Endothelial cell of umbilical vein (primary cell): ENCODE results near the gene SKI. TPM values are rescaled to one million over a fixed set of nuclear protein-coding genes. Genes with fewer than 3 reads are reported as not detected.

Experiments used
- BruUV-seq: library from RNA; stranded (reverse); fragments of 400-500 nt; replicated peaks from 2 replicates; lab custom pipeline; 2021; lab: Mats Ljungman, UMichigan
- CTCF ChIA-PET: fragments of 300-600, 350-600 bp; sonication (Branson Sonifier 250); formaldehyde crosslinking; loops from one replicate; lab custom pipeline; 2021; ENCODE audit warnings: antibody characterized with exemption, inconsistent platforms; lab: Charles Lee
- POLR2A ChIA-PET: fragments of 300-600, 350-600 bp; sonication (Branson Sonifier 250); formaldehyde crosslinking; loops from one replicate; lab custom pipeline; 2021; ENCODE audit warnings: antibody characterized with exemption, inconsistent platforms; lab: Charles Lee
- DNase-seq: peaks from one replicate; pipeline ENCODE4 v3.0.0-alpha.2; 2011; ENCODE audit warnings: low read depth, low spot score
- FAIRE-seq: peaks from 2 replicates; lab custom pipeline; 2011; peaks lifted over from hg19 to GRCh38; lab: Jason Lieb, UNC
- H2AFZ ChIP-seq: 2 replicates; pipeline ENCODE4 v1.6.0; 2012; ENCODE audit warnings: low read depth, low read length, control low read depth, inconsistent platforms
- H3K27ac ChIP-seq: 2 replicates; pipeline ENCODE4 v1.5.1; 2011; ENCODE audit warnings: low read depth, mild to moderate bottlenecking, control low read depth, low read length, moderate library complexity; ENCODE audit not compliant: insufficient read depth
- H3K27me3 ChIP-seq, 2 experiments: 2 replicates each; pipeline versions ENCODE4 v1.6.0 to v1.6.1; 2011; ENCODE audit warnings: low read length in 2 of 2, mixed read lengths in 1 of 2; ENCODE audit not compliant: control insufficient read depth in 2 of 2, insufficient read depth in 2 of 2
- H3K36me3 ChIP-seq, 2 experiments: 2 replicates in 1 of 2; 3 replicates in 1 of 2; pipeline ENCODE4 v1.5.1; 2011; ENCODE audit warnings: low read length in 2 of 2, mild to moderate bottlenecking in 1 of 2, moderate library complexity in 1 of 2; ENCODE audit not compliant: control insufficient read depth in 2 of 2, insufficient read depth in 2 of 2; ENCODE audit errors: extremely low read depth in 1 of 2
- H3K4me1 ChIP-seq: 3 replicates; pipeline ENCODE4 v1.5.1; 2011; ENCODE audit warnings: mild to moderate bottlenecking, low read length; ENCODE audit not compliant: control insufficient read depth, insufficient read depth; ENCODE audit errors: extremely low read depth
- H3K4me2 ChIP-seq: 2 replicates; pipeline ENCODE4 v1.6.1; 2011; ENCODE audit warnings: low read length, control low read depth, mixed read lengths; ENCODE audit not compliant: insufficient read depth
- H3K4me3 ChIP-seq, 3 experiments: fragments of 200-600 bp in 1 of 3; sonication (generic), shearing (Covaris generic) in 1 of 3; replicated peaks in 1 of 3; 2 replicates each; pipeline ENCODE4 v1.5.1; 2011 to 2016; ENCODE audit warnings: control low read depth in 3 of 3, low read length in 3 of 3, mild to moderate bottlenecking in 2 of 3, inconsistent platforms in 1 of 3, low read depth in 1 of 3, moderate library complexity in 1 of 3; ENCODE audit not compliant: insufficient read depth in 1 of 3
- H3K79me2 ChIP-seq: 2 replicates; pipeline ENCODE4 v1.6.0; 2012; ENCODE audit warnings: low read length, inconsistent platforms; ENCODE audit not compliant: control insufficient read depth, insufficient read depth
- H3K9ac ChIP-seq: replicated peaks from 2 replicates; pipeline ENCODE3; 2011; ENCODE audit warnings: low read length, control low read depth; ENCODE audit not compliant: insufficient read depth; ENCODE audit errors: extremely low read depth
- H3K9me1 ChIP-seq: replicated peaks from 3 replicates; pipeline ENCODE4 v1.6.0; 2011; ENCODE audit warnings: mild to moderate bottlenecking, low read length; ENCODE audit not compliant: control insufficient read depth, insufficient read depth; ENCODE audit errors: extremely low read depth
- H3K9me3 ChIP-seq: replicated peaks from 2 replicates; pipeline ENCODE4 v1.5.1; 2012; ENCODE audit warnings: low read length, inconsistent platforms; ENCODE audit not compliant: control insufficient read depth, insufficient read depth
- H4K20me1 ChIP-seq: replicated peaks from 2 replicates; pipeline ENCODE3; 2011; ENCODE audit warnings: mild to moderate bottlenecking, low read length; ENCODE audit not compliant: control insufficient read depth, insufficient read depth; ENCODE audit errors: extremely low read depth
- CTCF ChIP-seq, 2 donors: IDR thresholded peaks; 1 replicate in 1 of 2; 2 replicates in 1 of 2; pipeline ENCODE4 v1.5.1; 2011; ENCODE audit warnings: low read length in 2 of 2, mild to moderate bottlenecking in 2 of 2, moderate library complexity in 2 of 2, control low read depth in 1 of 2, inconsistent platforms in 1 of 2, low read depth in 1 of 2; ENCODE audit not compliant: insufficient read depth in 1 of 2; ENCODE audit errors: extremely low read depth in 1 of 2
- EZH2 ChIP-seq: IDR thresholded peaks from 2 replicates; pipeline ENCODE4 v1.6.1; 2012; ENCODE audit warnings: borderline replicate concordance, low read depth, mild to moderate bottlenecking, moderate library complexity, low read length, inconsistent platforms; ENCODE audit not compliant: severe bottlenecking
- FOS ChIP-seq: IDR thresholded peaks from 2 replicates; pipeline ENCODE4 v1.6.1; 2011; ENCODE audit warnings: mild to moderate bottlenecking, low read length, moderate library complexity, borderline replicate concordance; ENCODE audit not compliant: insufficient read depth
- GATA2 ChIP-seq: IDR thresholded peaks from 2 replicates; pipeline ENCODE4 v1.7.0; 2011; ENCODE audit warnings: low read depth, mild to moderate bottlenecking, moderate library complexity, mixed read lengths, low read length; ENCODE audit not compliant: insufficient read length, insufficient read depth
- JUN ChIP-seq: IDR thresholded peaks from 2 replicates; pipeline ENCODE4 v1.6.1; 2011; ENCODE audit warnings: borderline replicate concordance, low read depth; ENCODE audit not compliant: insufficient read length, insufficient read depth
- MYC ChIP-seq: IDR thresholded peaks from one replicate; pipeline ENCODE4 v1.6.1; 2011; ENCODE audit warnings: mild to moderate bottlenecking, low read depth, low read length
- POLR2A ChIP-seq: IDR thresholded peaks from 2 replicates; pipeline ENCODE4 v1.6.1; 2012; ENCODE audit warnings: low read depth, mild to moderate bottlenecking, control low read depth, low read length
- POLR2AphosphoS5 ChIP-seq: IDR thresholded peaks from 2 replicates; pipeline ENCODE4 v1.6.1; 2012; ENCODE audit warnings: low read depth, mild to moderate bottlenecking, control low read depth, low read length, moderate library complexity; ENCODE audit not compliant: insufficient read depth
- dilution Hi-C: fragments of 300-500 bp; cut with MboI; formaldehyde crosslinking; loops from one replicate; pipeline ENCODE4 v1.15.0; 2019; ENCODE audit warnings: low sequenced_read_pairs; ENCODE audit not compliant: extremely low pct_ligation_motif_present
- intact Hi-C: fragments of 100-400 bp; cut with micrococcal nuclease; formaldehyde crosslinking; loops from one replicate; pipeline ENCODE4 v1.10.0; 2022
- polyA plus RNA-seq, 4 experiments: library from polyadenylated mRNA; depleted of rRNA in 3 of 4; stranded (reverse) in 3 of 4; unstranded in 1 of 4; fragments of >200 nt; gene quantifications; 2 replicates each; pipeline versions ENCODE4 v1.2.1 to v1.2.3, GENCODE V29; 2011 to 2012; ENCODE audit warnings: missing spikeins in 1 of 4
- total RNA-seq: library from RNA; stranded (reverse); gene quantifications from 2 replicates; pipeline ENCODE4 v1.2.3, GENCODE V29; 2021
- TF ChIP-seq, protein P1 (sequence below): IDR thresholded peaks from 2 replicates; pipeline ENCODE4 v1.6.1; 2011; ENCODE audit not compliant: insufficient read depth, insufficient read length

SKI gene
- total and polyA plus RNA-seq, 2 donors (not counting 3 experiments of a cell fraction or from before 2014, with no cell fraction given), result 11.6 to 80.3 TPM

DNA sequence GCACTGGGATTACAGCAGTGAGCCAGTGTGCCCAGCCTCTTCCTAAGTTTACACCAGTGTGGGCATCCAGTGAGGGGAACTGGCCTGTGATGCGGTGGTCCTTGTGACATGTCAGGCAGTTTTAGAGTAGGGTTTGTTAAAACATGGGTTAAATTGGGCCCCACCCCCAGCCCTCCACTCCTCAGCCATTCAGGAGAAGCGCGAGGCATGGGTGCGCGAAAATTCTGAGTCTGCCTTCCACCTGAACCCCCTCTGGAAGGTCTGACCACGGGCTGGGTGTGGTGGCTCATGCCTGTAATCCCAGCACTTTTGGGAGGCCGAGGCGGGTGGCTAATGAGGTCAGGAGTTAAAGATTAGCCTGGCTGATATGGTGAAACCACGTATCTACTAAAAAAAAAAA is 51.7 kb downstream of the SKI start:
- no peak for FAIRE-seq
- no peaks in the 10 kb centered on the region for H3K27me3 ChIP-seq
- H3K9ac ChIP-seq, result peak overlapping the region; percentile 36
- ChIA-PET POLR2A (no interaction called here), CTCF (no interaction called here)
- TF ChIP-seq GATA2 (no peak), MYC (no peak), CTCF (IDR thresholded peaks at IDR 0.05; ENCODE audit: extremely low read depth in 1 of 2, insufficient read depth in 1 of 2, low read depth in 1 of 2, low read length in 2 of 2) (no peak), EZH2 (no peak), FOS (no peak), POLR2A (no peak), JUN (no peak), POLR2AphosphoS5 (no peak)
- TF ChIP-seq, protein P1, sequence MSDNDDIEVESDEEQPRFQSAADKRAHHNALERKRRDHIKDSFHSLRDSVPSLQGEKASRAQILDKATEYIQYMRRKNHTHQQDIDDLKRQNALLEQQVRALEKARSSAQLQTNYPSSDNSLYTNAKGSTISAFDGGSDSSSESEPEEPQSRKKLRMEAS, result no peak
- H4K20me1 ChIP-seq, result no peaks in the 10 kb centered on the region
- peak overlapping the region; percentile 4 for H3K4me2 ChIP-seq
- peaks cover 0 to 4% of the 10 kb centered on the region in 2 experiments for H3K36me3 ChIP-seq
- peak overlapping the region; percentile 70 for H3K27ac ChIP-seq
- no peaks in the 10 kb centered on the region for H3K9me1 ChIP-seq
- H2AFZ ChIP-seq, result no peak overlapping the region
- intact Hi-C loops (loop anchor here (1.0 to 2.0 kb wide), 8 partner anchors 10 to 85 kb away; partner anchors contain the start of gene FAAP20), dilution Hi-C loops (no loop called here)
- no peaks in the 10 kb centered on the region for H3K9me3 ChIP-seq
- peaks cover 24% of the 10 kb centered on the region for H3K4me1 ChIP-seq
- no peak for DNase-seq
- H3K4me3 ChIP-seq, result no peak overlapping the region
- BruUV-seq, result no TSS peak
- H3K79me2 ChIP-seq, result peaks cover 77% of the 10 kb centered on the region
